DND-41 (cell line): Measurements from ENCODE around the gene OXNAD1.

Experiments
- CTCF ChIP-seq: IDR thresholded peaks from 2 replicates; pipeline ENCODE4 v1.5.1; 2012; ENCODE audit warnings: borderline replicate concordance, low read length, moderate library complexity, mild to moderate bottlenecking; ENCODE audit not compliant: poor library complexity, severe bottlenecking; ENCODE audit errors: extremely low read depth
- EZH2 ChIP-seq: IDR thresholded peaks from 3 replicates; pipeline ENCODE4 v1.6.1; 2012; ENCODE audit warnings: borderline replicate concordance, low read depth, mild to moderate bottlenecking, moderate library complexity, low read length, inconsistent platforms; ENCODE audit not compliant: severe bottlenecking

GRCh38 chr3:16262174-16262573 is 2.8 kb upstream of the OXNAD1 start:
- TF ChIP-seq CTCF (no peak), EZH2 (no peak)
